Uterus (tissue), 2 donors: ENCODE measurements around the gene MAN2B2.

Source experiments
- POLR2A ChIP-seq, 2 donors: fragments of 450-650 bp; IDR thresholded peaks; one replicate each; pipeline ENCODE4 v1.6.1; 2016; ENCODE audit warnings: antibody characterized with exemption in 2 of 2, mild to moderate bottlenecking in 1 of 2, moderate library complexity in 1 of 2
- TF ChIP-seq, protein P1 (sequence below), 4 experiments: fragments of 200-600 bp in 2 of 4; fragments of 450-650 bp in 2 of 4; sonication (generic) in 2 of 4; IDR thresholded peaks; one replicate each; pipeline ENCODE4 v1.5.1; 2016 to 2019; ENCODE audit warnings: antibody characterized with exemption in 4 of 4, mild to moderate bottlenecking in 2 of 4, moderate library complexity in 1 of 4

DNA sequence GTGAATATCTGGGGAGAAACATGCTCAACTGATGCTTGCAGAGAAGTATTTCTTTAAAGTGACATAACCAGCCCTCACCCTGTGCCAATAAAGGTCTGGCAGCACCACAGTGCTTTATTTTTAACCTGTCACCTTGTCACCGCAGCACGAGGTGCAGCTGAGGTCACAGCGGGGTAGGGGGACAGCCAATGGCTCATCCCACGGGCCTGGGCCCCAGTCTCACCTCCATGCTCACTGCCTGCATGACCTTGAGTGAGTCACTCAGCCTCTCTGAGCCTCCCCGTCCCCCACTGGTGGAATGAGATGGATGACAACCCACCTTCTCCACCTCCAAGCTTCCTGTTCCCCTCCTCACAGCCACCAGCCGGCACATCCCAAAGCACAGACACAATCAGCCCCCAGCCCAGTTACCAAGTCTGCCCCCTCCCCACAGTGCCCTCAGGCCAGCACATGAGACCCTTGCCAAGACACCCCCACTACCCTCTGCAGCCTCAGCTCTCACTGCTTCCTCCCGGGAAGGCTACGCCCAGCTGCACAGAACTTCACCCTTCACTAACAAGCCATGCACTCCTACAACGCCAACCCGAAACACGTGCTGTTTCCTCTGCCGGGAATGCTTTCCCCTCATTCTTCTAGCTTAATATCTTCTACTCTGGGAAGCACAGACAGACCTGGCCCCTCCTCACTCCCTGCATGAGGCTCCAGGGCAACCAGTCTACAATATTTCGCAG is 24.9 kb upstream of the MAN2B2 start:
- TF ChIP-seq, protein P1, sequence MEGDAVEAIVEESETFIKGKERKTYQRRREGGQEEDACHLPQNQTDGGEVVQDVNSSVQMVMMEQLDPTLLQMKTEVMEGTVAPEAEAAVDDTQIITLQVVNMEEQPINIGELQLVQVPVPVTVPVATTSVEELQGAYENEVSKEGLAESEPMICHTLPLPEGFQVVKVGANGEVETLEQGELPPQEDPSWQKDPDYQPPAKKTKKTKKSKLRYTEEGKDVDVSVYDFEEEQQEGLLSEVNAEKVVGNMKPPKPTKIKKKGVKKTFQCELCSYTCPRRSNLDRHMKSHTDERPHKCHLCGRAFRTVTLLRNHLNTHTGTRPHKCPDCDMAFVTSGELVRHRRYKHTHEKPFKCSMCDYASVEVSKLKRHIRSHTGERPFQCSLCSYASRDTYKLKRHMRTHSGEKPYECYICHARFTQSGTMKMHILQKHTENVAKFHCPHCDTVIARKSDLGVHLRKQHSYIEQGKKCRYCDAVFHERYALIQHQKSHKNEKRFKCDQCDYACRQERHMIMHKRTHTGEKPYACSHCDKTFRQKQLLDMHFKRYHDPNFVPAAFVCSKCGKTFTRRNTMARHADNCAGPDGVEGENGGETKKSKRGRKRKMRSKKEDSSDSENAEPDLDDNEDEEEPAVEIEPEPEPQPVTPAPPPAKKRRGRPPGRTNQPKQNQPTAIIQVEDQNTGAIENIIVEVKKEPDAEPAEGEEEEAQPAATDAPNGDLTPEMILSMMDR (IDR thresholded peaks at IDR 0.05), result no peak
- TF ChIP-seq POLR2A (IDR thresholded peaks at IDR 0.05), result no peak
